Effector CD8-positive, alpha-beta T cell (primary cell): ENCODE data around the gene PIGZ.

Source experiments
- DNase-seq: peaks from one replicate; lab custom pipeline; 2025; lab: John Stamatoyannopoulos, UW

The PIGZ gene

DNA sequence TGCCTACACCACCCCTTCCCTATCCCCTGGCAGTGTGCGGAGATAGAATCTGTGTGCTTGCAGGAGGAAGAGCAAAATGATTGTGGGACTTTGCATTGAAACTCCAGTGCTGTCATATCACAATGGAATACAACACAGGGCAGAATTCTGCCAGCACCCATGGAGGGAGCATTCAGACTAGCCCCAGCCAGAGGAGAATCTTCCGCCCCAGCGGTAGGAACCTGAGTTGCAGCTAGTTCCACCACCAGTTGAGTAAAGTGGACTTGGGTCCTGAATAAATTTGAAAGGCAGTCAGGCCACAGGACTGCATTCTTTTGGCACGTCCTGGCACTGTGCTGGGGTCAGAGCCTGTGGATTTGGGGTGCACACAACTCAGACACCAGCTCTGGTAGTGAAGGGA, 53.8 kb downstream of the PIGZ start:
- no peak for DNase-seq

DNA sequence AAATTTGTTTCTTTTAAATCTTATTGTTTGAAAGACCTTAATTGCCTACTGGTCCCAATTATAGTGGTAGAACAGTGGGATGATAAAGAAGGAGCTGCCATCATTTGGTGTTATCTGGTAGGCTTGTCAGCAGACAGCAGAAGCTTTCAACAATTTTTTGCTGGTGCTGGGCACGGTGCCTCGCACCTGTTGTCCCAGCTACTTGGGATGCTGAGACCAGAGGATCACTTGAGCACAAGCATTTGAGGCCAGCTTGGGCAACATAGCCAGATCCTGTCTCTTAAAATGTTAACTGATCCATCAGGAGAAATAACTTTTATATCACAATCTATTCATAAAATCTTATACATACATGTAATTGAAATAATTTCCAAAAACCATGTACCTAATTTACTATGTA, 64.9 kb downstream of the PIGZ start:
- DNase-seq, result no peak

DNA sequence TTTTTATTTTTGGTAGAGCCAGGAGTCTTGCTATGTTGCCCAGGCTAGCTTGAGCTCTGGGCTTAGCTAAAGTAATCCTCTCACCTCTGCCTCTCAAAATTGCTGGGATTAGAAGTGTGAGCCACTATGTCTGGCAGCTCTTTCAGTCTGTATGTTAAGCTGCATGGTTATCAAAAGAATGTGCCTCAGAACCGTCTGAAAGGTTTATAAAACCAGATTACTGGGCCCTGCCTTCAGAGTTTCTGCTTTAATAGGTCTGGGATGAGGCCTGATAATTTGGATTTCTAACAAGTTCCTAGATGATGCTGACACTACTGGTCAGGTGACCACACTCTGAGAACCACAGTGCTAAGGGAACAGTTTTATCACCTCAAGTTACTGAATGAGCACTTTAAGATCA, 66.3 kb downstream of the PIGZ start:
- no peak for DNase-seq

DNA sequence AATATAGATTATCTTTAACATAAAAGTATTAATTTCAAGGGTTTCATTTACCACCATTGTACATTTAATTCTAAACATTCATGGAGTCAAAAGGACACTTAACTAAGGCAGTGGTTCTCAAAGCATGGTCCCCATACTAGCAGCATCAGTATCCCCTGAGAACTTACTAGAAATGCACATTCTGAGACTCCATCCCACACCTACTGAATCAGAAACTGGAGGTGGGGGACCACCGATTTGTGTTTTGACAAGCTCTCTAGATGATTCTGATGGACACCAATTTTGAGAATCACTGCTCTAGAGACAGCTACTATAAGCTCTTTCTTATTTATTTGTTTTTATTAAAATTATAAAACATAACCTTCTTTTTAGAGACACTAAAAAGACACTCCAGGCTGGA, 66.9 kb downstream of the PIGZ start:
- DNase-seq, result no peak
